ENCODE results near the gene PCSK6.
"Not testable (repeated sequence)": the region's sequence is repeated elsewhere in the genome, so short reads cannot be mapped to it uniquely, and the experiment has no call there.

The PCSK6 gene

GRCh38 chr15:101394654-101395053 lies 94.9 kb downstream of the PCSK6 start:
- no peak for DNase-seq

DNA sequence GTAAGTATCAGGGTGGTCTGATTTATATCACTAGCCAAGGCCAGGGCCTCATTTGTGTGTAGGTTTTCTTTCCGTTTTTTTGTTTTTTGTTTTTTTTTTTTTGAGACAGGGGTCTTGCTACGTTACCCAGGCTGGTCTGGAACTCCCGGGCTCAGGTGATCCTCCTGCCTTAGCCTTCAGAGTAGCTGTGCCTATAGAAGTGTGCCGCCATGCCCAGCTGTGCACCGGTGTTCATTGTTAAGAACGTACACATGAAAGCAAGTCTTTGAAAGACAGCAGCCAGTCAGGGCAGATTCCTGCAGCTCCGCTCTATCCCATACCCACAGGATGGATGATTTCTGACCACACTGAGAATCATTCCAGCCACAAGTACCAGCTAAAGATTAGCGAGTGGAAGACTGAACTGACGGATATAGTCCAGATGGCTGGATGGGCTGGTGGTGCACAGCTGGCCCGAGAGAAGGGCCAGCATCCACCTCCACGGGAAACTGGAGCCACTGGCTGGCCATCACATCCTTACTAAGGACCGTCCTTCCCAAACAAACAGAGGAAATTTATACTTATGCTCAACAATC lies 95.4 kb downstream of the PCSK6 start:
- DNase-seq: no peak

GRCh38 chr15:101393172-101393571 lies 96.3 kb downstream of the PCSK6 start:
- no peak for DNase-seq

DNA sequence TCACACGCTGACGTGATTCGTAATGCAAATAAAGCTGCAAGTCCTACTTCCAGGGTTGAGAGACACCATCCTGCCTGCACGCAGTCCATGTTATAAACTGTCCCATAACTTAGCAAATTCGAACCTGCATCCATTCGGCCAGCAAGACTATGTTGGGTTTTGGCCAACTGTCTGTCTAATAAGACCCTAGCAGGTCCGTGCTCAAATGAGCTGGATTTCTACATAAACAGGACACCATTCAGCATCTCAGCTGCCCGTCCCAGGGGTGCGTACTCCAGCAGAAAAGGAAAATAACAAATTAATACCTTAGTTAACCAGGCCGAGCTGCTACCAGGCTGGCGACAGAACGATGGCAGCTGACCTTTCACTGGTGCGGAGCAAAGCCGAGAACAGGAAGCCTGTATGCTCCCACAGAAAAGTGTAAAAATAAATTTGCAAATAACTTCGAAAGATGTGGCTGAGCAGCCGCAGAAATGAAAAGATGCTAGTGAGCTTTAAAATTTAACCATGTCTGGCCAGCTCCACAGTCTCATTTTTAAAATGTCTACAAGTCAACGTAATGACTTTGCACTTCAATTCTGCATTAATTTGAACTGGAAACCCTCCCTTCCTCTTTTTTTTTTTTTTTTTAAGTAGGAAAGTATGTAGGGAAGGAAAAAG lies 97.4 kb downstream of the PCSK6 start:
- DNase-seq: no peak

DNA sequence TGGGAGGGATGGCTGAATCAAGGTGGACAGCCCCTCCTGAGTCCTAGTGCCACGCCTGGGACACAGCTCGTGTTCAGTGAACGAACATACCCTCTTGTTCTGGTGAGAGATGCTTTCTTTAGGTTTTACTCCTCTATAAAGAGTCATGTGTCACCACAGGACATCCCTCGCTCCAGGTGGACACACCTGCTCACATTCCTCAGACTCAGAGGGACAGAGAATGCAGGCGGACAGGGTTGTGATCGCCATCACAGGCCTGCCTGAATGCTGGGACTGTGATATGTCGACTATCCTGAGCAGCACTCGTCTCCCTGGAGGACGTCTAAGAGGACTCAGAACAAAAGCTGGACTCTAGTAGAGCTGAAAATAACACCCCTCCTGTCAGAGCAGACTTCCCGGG lies 98.1 kb downstream of the PCSK6 start:
- no peak for DNase-seq

- DNase-seq: no peak
Measured at GRCh38 chr15:101390462-101390861, 99.0 kb downstream of the PCSK6 start.

DNA sequence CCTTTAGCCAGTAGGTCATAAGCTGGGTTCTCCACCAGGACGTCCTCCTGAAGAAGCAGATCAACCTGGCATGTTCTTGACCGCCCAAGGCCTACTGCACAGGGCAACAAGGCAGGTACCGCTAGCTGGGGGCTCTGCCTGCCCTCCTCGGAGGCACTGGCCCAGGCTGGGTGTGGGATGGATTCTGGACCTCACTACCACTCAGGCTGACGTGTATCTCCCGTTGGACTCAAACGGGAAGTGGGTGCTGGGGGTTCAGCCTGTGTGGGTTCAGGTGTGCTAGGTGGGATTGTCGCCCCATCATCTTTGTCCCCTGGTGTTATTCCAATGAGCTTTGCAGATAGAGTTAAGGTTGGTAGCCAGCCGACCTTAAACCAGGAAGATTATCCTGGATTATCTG lies 99.4 kb downstream of the PCSK6 start:
- DNase-seq: no peak

GRCh38 chr15:101389362-101389761 lies 100.1 kb downstream of the PCSK6 start:
- no peak for DNase-seq

DNA sequence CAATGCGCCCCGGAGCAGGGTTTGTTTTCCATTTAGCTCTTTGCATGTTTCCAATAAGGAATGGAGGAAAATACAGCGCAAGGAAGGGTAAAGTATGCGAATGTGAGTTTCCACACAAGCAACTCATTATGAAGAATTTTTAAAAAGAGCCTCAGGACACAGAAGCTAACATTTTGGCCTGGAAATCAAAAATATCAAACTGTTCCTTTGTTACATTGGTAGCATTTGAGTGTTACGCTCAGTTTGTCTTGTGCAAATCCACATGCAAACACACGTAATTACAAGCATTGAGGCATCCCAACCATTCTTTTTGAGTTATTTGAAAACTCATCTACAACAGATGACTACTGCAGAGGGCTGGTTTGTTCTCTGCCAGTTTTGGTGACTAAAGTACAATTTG lies 101.5 kb downstream of the PCSK6 start:
- no peak for DNase-seq

- no peak for DNase-seq
Measured at GRCh38 chr15:101387574-101387973, 101.9 kb downstream of the PCSK6 start.

- no peak for DNase-seq
Measured at GRCh38 chr15:101386967-101387366, 102.5 kb downstream of the PCSK6 start.

DNA sequence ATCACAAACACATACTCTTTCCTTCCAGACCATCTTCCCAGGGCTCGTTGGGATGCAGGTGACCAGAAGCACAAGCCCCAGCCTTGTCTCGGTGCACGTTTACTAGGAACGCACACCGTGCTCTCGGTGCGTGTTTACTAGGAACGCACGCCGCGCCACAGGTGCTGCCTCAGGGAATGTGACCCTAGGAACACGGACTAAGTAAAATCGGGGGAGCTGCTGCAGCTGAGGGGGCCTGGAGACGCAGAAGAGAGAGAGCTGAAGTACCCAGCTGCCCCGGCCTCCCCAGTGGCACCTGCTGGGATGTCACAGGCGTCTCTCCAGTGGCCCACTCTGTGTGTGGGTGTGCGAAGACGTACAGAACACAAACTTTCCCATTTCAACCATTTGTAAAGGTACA lies 103.5 kb downstream of the PCSK6 start:
- no peak for DNase-seq

GRCh38 chr15:101384276-101384675 lies 105.2 kb downstream of the PCSK6 start:
- DNase-seq: no peak

DNA sequence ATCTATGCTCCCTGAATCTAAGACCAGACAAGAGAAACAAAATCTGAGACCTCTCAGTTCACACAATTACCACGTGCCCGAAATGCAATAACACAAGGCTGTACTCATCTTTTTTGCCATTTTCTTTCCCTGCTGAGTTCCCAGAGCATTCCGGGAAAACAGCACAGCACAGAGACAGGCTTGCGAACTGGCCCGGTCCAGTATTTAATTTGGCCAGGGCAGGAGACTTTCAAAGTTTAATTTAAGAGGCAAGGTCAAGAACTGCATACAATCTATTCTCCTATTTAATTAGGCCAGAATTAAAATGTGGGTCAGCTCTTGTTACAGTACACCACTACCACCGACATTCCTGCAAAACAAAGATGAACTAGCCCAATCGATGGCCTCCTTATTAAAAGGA lies 107.0 kb downstream of the PCSK6 start:
- DNase-seq: no peak

- no peak for DNase-seq
Measured at GRCh38 chr15:101381671-101382212, 107.8 kb downstream of the PCSK6 start.

DNA sequence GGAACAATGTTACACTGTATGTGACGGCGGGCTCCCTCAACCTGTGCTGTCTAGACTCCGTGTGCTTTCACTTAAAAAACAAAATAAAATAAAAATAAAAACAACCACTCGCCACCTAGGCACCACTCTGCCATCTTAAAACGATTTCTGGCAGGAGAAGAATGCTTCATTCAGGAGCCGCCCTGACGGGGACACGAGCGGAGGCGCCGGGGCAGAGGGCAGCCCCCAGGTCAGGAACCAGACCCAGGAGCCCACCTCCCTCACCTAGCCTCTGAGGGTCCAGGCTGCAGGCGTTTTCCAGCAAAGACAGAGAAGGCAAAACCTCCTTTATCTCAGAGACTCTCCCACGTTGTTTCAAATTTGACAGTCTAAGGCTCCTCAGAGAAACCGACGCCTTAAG lies 109.4 kb downstream of the PCSK6 start:
- no peak for DNase-seq

DNA sequence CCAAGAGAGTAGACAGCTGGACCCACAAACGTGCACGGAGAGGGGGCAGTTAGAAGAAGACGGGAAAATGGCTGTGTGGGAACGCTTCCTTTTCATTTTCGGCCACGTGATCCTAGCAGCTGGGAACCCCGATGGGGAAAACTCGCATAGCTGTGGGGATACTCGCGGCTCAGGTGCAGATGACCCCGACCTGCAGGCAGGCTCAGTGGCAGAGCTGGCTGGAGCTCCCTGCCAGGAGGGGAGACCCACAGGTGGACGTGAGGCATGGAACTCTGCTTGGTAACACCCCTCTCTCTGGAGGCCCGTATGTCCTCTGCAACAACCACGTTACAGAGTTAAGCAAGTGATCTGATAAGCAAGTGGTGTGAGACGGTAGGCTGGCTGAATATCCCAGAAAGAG lies 109.9 kb downstream of the PCSK6 start:
- no peak for DNase-seq

GRCh38 chr15:101378879-101379278 lies 110.6 kb downstream of the PCSK6 start:
- DNase-seq: no peak

GRCh38 chr15:101378171-101378755 lies 111.2 kb downstream of the PCSK6 start:
- no peak for DNase-seq

DNA sequence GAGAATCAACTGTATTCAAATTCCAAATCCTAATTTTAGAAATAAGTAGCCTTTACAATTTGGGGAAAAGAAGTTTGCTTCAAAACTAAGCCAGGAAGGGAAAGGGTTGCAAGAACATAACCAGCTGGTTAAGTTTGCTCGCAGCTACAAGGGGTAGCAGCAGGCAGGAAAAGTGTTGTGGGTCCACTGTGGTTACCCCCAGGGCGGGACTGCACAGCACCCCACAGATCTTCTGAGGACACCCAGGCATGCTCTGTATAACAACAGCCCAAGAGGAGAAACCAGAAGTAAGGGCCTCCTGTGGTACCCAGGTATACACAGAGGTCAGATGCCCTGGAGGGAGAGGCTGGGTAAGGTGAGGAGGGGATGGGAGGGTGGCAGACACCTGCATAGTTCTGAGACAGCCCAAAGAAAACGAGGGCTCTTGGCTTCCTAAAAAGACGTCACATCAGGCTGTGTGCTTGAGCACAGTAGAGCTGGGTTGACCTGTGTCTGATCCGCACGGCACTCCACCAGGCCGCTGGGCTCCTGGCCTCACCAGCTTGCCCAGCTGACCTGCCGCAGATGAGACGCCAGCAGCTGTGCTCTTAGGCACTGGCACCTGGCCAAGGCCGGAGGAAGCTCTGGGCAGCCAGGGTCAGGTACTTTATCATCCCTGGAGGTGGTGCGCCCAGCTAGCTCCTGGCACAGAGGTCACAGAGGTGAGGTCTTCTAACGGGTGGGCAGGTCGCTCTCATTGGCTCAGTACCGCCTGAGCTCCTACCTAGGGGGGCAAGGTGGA lies 112.7 kb downstream of the PCSK6 start:
- no peak for DNase-seq

GRCh38 chr15:101375006-101375405 lies 114.5 kb downstream of the PCSK6 start:
- not testable (repeated sequence) for DNase-seq

GRCh38 chr15:101374326-101374725 lies 115.2 kb downstream of the PCSK6 start:
- no peak for DNase-seq

DNA sequence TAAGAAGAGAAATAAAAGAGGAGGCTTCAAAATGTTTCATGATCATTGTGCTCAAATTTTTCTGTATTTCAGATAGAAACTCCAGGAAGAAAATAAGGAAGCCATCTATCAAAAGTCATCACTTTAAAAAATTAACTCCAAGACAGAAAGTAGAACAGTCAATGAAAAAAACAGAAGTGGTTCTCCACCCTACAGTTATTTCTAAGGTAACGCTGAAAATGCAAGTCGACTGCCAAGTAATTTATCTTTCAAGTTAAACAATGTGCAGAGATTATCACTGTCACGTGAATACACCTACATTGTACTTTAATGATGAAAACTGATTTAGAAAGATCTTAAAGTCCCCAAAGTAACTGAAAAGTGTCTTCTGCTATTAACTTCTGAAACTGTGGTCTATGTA lies 115.9 kb downstream of the PCSK6 start:
- DNase-seq: no peak
